Kidney (tissue), 14 donors: ENCODE measurements around the gene RPS6KA3. TPM values are rescaled to one million over a fixed set of nuclear protein-coding genes. Genes with fewer than 3 reads are reported as not detected.

ENCODE experiments used
- DNase-seq, 5 donors: peaks; one replicate each; pipeline ENCODE4 v3.0.0-alpha.2; 2013 to 2020
- FAIRE-seq: peaks from 2 replicates; lab custom pipeline; 2012; peaks lifted over from hg19 to GRCh38; lab: Jason Lieb, UNC
- H3K27ac ChIP-seq, 2 donors: one replicate each; pipeline ENCODE4 v1.7.0; 2013; ENCODE audit warnings: low read depth in 2 of 2, low read length in 2 of 2, inconsistent platforms in 1 of 2
- H3K27me3 ChIP-seq: one replicate; pipeline ENCODE4 v1.7.1; 2013; ENCODE audit warnings: low read length, inconsistent platforms; ENCODE audit not compliant: control insufficient read depth, insufficient read depth
- H3K36me3 ChIP-seq, 3 donors: one replicate each; pipeline versions ENCODE4 v1.7.0 to v1.7.1; 2013; ENCODE audit warnings: low read length in 3 of 3, control low read depth in 1 of 3, inconsistent platforms in 1 of 3; ENCODE audit not compliant: insufficient read depth in 3 of 3, control insufficient read depth in 2 of 3
- H3K4me1 ChIP-seq, 3 donors: one replicate each; pipeline versions ENCODE4 v1.7.0 to v1.7.1; 2013; ENCODE audit warnings: low read length in 3 of 3, inconsistent platforms in 1 of 3, low read depth in 1 of 3; ENCODE audit not compliant: control insufficient read depth in 2 of 3, insufficient read depth in 2 of 3
- H3K4me3 ChIP-seq, 3 donors: one replicate each; pipeline versions ENCODE4 v1.7.0 to v1.8.1; 2013; ENCODE audit warnings: low read length in 3 of 3, control low read depth in 1 of 3, inconsistent platforms in 1 of 3
- H3K9ac ChIP-seq, 3 donors: one replicate each; pipeline versions ENCODE4 v1.7.0 to v1.7.1; 2013; ENCODE audit warnings: low read length in 3 of 3, control low read depth in 1 of 3, inconsistent platforms in 1 of 3
- H3K9me3 ChIP-seq, 3 donors: one replicate each; pipeline versions ENCODE4 v1.7.0 to v1.7.1; 2013; ENCODE audit warnings: low read length in 3 of 3, control low read depth in 1 of 3, inconsistent platforms in 1 of 3; ENCODE audit not compliant: control insufficient read depth in 2 of 3, insufficient read depth in 1 of 3
- CTCF ChIP-seq: IDR thresholded peaks from 3 replicates; pipeline ENCODE4 v1.5.1; 2012; ENCODE audit warnings: mild to moderate bottlenecking, moderate library complexity, borderline replicate concordance; ENCODE audit not compliant: insufficient read depth; ENCODE audit errors: extremely low read depth
- intact Hi-C: fragments of 100-400 bp; cut with DNase I; formaldehyde crosslinking; loops from one replicate; pipeline ENCODE4 v1.11.1; 2022
- polyA plus RNA-seq: library from polyadenylated mRNA; stranded (reverse); fragments of 350-450 nt; fragmentation: Illumina TruSeq; extraction: RNeasy Lipid Tissue Mini Kit (QIAGEN cat#74804); gene quantifications from one replicate; pipeline ENCODE4 v1.2.3, GENCODE V29; 2014; ENCODE audit warnings: low read depth, low replicate concordance; ENCODE audit not compliant: insufficient read depth
- total RNA-seq: library from RNA; stranded (reverse); fragmentation: NEBNext Ultra II Directional; extraction: Animal tissue kit (Norgen Biotek cat#: 25700); gene quantifications from one replicate; pipeline ENCODE4 v1.2.1, GENCODE V29; 2021
- donor health status: control.
- donor health status: control.
- donor health status: control.
- donor health status: control.
- donor health status: control.
- donor health status: DM: yes; HTN: yes; CAD: no.
- donor health status: Normal renal cell carcinoma (clear cell type).

Gene RPS6KA3
- total and polyA plus RNA-seq, 2 donors from 2014 or later, result 9.9 to 42.8 TPM

GRCh38 chrX:20229155-20229554 is 37.6 kb downstream of the RPS6KA3 start:
- no peak overlapping the region for H3K4me3 ChIP-seq
- DNase-seq, result no peak
- H3K27me3 ChIP-seq, result peaks cover 6% of the 10 kb centered on the region
- H3K9me3 ChIP-seq, result no peaks in the 10 kb centered on the region
- intact Hi-C loops, result no loop called here
- TF ChIP-seq CTCF, result no peak
- no peaks in the 10 kb centered on the region for H3K36me3 ChIP-seq
- H3K4me1 ChIP-seq, result no peaks in the 10 kb centered on the region
- H3K9ac ChIP-seq, result no peak overlapping the region
- H3K27ac ChIP-seq, result no peak overlapping the region
- FAIRE-seq, result no peak

- TF ChIP-seq CTCF, result no peak
- H3K4me3 ChIP-seq, result no peak overlapping the region
- H3K27ac ChIP-seq, result no peak overlapping the region
- H3K4me1 ChIP-seq, result no peaks in the 10 kb centered on the region
- intact Hi-C loops, result no loop called here
- no peaks in the 10 kb centered on the region for H3K36me3 ChIP-seq
- DNase-seq (no peak), FAIRE-seq (no peak)
- peaks cover 12% of the 10 kb centered on the region for H3K27me3 ChIP-seq
- H3K9me3 ChIP-seq, result no peaks in the 10 kb centered on the region
- H3K9ac ChIP-seq, result no peak overlapping the region
Measured at GRCh38 chrX:20228245-20228644, 38.5 kb downstream of the RPS6KA3 start.

- Histone ChIP-seq H3K4me3 (no peak overlapping the region), H3K27ac (no peak overlapping the region), H3K9me3 (no peaks in the 10 kb centered on the region), H3K9ac (no peak overlapping the region), H3K36me3 (no peaks in the 10 kb centered on the region), H3K27me3 (peaks cover 12% of the 10 kb centered on the region), H3K4me1 (no peaks in the 10 kb centered on the region)
- DNase-seq, result no peak
- TF ChIP-seq CTCF, result no peak
- FAIRE-seq, result no peak
- intact Hi-C loops, result no loop called here
Measured at GRCh38 chrX:20227116-20227515, 39.6 kb downstream of the RPS6KA3 start.

GRCh38 chrX:20225488-20225833 is 41.2 kb downstream of the RPS6KA3 start:
- intact Hi-C loops, result no loop called here
- H3K4me3 ChIP-seq, result no peak overlapping the region
- TF ChIP-seq CTCF, result no peak
- no peak for DNase-seq
- H3K36me3 ChIP-seq, result no peaks in the 10 kb centered on the region
- H3K9me3 ChIP-seq, result no peaks in the 10 kb centered on the region
- H3K27me3 ChIP-seq, result peaks cover 12% of the 10 kb centered on the region
- no peaks in the 10 kb centered on the region for H3K4me1 ChIP-seq
- FAIRE-seq, result no peak
- H3K27ac ChIP-seq, result no peak overlapping the region
- no peak overlapping the region for H3K9ac ChIP-seq
